ENCODE measurements around the gene AOPEP.

AOPEP gene

GRCh38 chr9:95040106-95040505, 313.6 kb downstream of the AOPEP start:
- no peak for TF ChIP-seq CREB1 (IDR thresholded peaks at IDR 0.05; ENCODE audit: low read depth)
- no peak for TF ChIP-seq FOXM1 (IDR thresholded peaks at IDR 0.05; ENCODE audit: borderline replicate concordance, low read depth)
- TF ChIP-seq, protein P1, sequence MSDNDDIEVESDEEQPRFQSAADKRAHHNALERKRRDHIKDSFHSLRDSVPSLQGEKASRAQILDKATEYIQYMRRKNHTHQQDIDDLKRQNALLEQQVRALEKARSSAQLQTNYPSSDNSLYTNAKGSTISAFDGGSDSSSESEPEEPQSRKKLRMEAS (IDR thresholded peaks at IDR 0.05): no peak
- TF ChIP-seq TEAD4 (IDR thresholded peaks at IDR 0.05): no peak
- no peak for TF ChIP-seq YY1 (IDR thresholded peaks at IDR 0.05; ENCODE audit: low read depth)
- no peak for TF ChIP-seq EGR1 (IDR thresholded peaks at IDR 0.05)

DNA sequence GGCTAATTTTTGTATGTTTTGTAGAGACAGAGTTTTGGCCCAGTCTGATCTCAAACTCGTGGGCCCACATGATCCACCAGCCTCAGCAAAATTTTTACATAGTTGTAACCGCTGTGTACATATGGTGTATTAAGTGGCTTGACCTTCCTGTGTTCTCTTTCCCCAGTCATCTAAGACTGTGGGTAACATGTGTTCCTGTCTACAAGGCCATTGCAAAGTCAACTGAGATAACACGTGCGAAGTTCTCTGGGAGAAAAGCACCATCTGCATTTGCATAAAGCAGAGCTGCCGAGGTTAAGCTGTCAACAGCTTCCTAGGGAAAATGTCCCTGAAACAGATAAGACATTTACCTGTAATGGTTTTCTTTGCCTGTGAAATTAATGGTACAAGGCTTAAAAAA, 317.3 kb downstream of the AOPEP start:
- TF ChIP-seq NFIC (IDR thresholded peaks at IDR 0.05): no peak
- TF ChIP-seq CREB1 (IDR thresholded peaks at IDR 0.05; ENCODE audit: low read depth): no peak
- TF ChIP-seq EP300 (IDR thresholded peaks at IDR 0.05; ENCODE audit: borderline replicate concordance): no peak
- TF ChIP-seq TEAD4 (IDR thresholded peaks at IDR 0.05): no peak
- TF ChIP-seq, protein P1 (IDR thresholded peaks at IDR 0.05): no peak
- no peak for TF ChIP-seq TCF12 (IDR thresholded peaks at IDR 0.05; ENCODE audit: low read depth)
- TF ChIP-seq YY1 (IDR thresholded peaks at IDR 0.05; ENCODE audit: low read depth): no peak
- TF ChIP-seq USF1 (IDR thresholded peaks at IDR 0.05): no peak

DNA sequence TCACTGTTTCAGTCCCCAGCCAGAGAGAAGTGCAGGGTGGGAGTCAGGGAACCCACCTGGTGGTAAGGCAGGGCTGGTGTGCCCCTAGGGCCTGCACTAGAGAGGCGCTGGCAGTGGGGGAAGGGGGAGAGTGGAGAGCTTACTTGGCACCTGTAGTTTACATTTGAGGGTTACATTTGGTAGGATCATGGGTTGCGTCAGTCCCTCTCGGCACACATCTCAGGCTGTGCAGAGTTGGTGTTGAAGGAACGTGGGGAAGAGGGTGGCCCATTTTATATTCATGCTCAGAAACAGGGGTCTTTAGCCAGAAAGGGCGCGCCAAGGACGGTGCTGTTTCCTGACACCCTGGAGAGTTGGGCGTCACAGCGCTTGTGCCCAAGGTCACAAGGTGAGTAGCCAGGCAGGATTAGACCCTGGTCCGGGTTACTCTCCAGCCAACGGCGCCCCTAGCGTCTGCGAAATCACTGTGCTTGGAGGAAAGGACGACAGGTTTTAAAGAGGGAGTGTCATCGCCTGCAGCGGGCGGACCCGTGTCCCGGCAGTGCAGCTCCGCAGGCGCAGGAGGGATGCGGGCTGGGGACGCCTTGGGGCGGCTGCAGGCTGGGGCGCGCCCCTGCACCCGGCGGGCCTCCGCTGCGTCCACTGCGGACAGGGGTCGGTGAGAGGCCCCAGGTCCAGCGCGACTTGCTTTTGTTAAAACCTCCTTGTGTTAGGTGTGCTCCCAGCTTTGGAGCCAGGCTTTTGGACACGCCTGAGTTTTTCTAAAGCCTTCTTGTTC, 318.4 kb downstream of the AOPEP start:
- TF ChIP-seq USF1 (IDR thresholded peaks at IDR 0.05) (no peak), CREB1 (IDR thresholded peaks at IDR 0.05; ENCODE audit: low read depth) (no peak)
- TF ChIP-seq, protein P1 (IDR thresholded peaks at IDR 0.05): no peak

DNA sequence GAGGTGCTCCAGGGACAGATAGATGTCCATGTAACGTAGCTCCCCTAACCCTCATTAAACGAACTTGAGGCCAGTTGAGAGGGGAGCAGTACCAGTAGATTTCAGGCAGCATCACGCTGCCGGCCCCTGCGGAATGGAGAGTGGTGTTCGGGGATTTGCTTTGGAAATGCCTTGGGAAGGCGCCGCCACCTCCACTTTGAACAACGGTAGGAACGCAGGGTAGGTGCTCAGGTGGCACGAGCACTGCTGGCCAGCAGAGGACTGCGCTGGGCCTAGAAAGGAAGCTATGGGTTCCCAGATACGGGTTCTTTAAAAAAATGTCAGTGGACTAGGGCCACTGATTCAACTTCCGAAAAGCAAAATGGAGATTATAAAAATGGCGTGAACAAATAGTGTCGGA, 319.3 kb downstream of the AOPEP start:
- TF ChIP-seq USF1 (IDR thresholded peaks at IDR 0.05): no peak

GRCh38 chr9:95047452-95048224, 321.1 kb downstream of the AOPEP start:
- TF ChIP-seq REST (IDR thresholded peaks at IDR 0.05; ENCODE audit: low read depth) (no peak), ZBTB7A (IDR thresholded peaks at IDR 0.05; ENCODE audit: low read depth) (no peak), TAF1 (IDR thresholded peaks at IDR 0.05; ENCODE audit: low read depth) (no peak), NFIC (IDR thresholded peaks at IDR 0.05) (no peak), FOXM1 (IDR thresholded peaks at IDR 0.05; ENCODE audit: borderline replicate concordance, low read depth) (no peak), TCF12 (IDR thresholded peaks at IDR 0.05; ENCODE audit: low read depth) (no peak), RAD21 (IDR thresholded peaks at IDR 0.05; ENCODE audit: low read depth) (no peak), EP300 (IDR thresholded peaks at IDR 0.05; ENCODE audit: borderline replicate concordance) (no peak), CEBPB (IDR thresholded peaks at IDR 0.05) (no peak), TEAD4 (IDR thresholded peaks at IDR 0.05) (no peak), EGR1 (IDR thresholded peaks at IDR 0.05) (no peak), USF1 (IDR thresholded peaks at IDR 0.05) (no peak), YY1 (IDR thresholded peaks at IDR 0.05; ENCODE audit: low read depth) (no peak), CREB1 (IDR thresholded peaks at IDR 0.05; ENCODE audit: low read depth) (no peak)
- TF ChIP-seq, protein P1 (IDR thresholded peaks at IDR 0.05): no peak

- TF ChIP-seq, protein P1 (IDR thresholded peaks at IDR 0.05): peak; percentile 17; the same call in 1 of the 2 replicates
- TF ChIP-seq RAD21 (IDR thresholded peaks at IDR 0.05; ENCODE audit: low read depth) (no peak), EGR1 (IDR thresholded peaks at IDR 0.05) (peak; percentile 94), TCF12 (IDR thresholded peaks at IDR 0.05; ENCODE audit: low read depth) (no peak), TAF1 (IDR thresholded peaks at IDR 0.05; ENCODE audit: low read depth) (no peak), NFIC (IDR thresholded peaks at IDR 0.05) (no peak), CEBPB (IDR thresholded peaks at IDR 0.05) (peak; percentile 50)
Measured at GRCh38 chr9:95048225-95049087, 322.0 kb downstream of the AOPEP start.
